IPS-11a (cell line): Measurements from ENCODE around the gene VSNL1.

Source experiments
- H3K4me3 ChIP-seq: one replicate; pipeline ENCODE4 v1.5.1; 2013; ENCODE audit warnings: low read depth, low read length, control low read depth

VSNL1 gene

GRCh38 chr2:17610521-17610920, 70.0 kb downstream of the VSNL1 start:
- no peak overlapping the region for H3K4me3 ChIP-seq

- H3K4me3 ChIP-seq: no peak overlapping the region
Observed at GRCh38 chr2:17611036-17611435, 70.5 kb downstream of the VSNL1 start.

GRCh38 chr2:17614174-17614930, 73.9 kb downstream of the VSNL1 start:
- H3K4me3 ChIP-seq: no peak overlapping the region

- no peak overlapping the region for H3K4me3 ChIP-seq
Observed at GRCh38 chr2:17615147-17615546, 74.7 kb downstream of the VSNL1 start.

GRCh38 chr2:17615728-17616351, 75.3 kb downstream of the VSNL1 start:
- no peak overlapping the region for H3K4me3 ChIP-seq

- no peak overlapping the region for H3K4me3 ChIP-seq
Observed at GRCh38 chr2:17616405-17616804, 75.9 kb downstream of the VSNL1 start.

- H3K4me3 ChIP-seq: no peak overlapping the region
Observed at GRCh38 chr2:17617516-17617915, 77.0 kb downstream of the VSNL1 start.

GRCh38 chr2:17617955-17618354, 77.5 kb downstream of the VSNL1 start:
- no peak overlapping the region for H3K4me3 ChIP-seq

GRCh38 chr2:17620280-17620679, 79.8 kb downstream of the VSNL1 start:
- H3K4me3 ChIP-seq: no peak overlapping the region

- H3K4me3 ChIP-seq: no peak overlapping the region
Observed at GRCh38 chr2:17620841-17621240, 80.3 kb downstream of the VSNL1 start.

GRCh38 chr2:17621781-17622180, 81.3 kb downstream of the VSNL1 start:
- no peak overlapping the region for H3K4me3 ChIP-seq

- no peak overlapping the region for H3K4me3 ChIP-seq
Observed at GRCh38 chr2:17625446-17625845, 85.0 kb downstream of the VSNL1 start.

GRCh38 chr2:17626986-17627385, 86.5 kb downstream of the VSNL1 start:
- no peak overlapping the region for H3K4me3 ChIP-seq

GRCh38 chr2:17627434-17627833, 86.9 kb downstream of the VSNL1 start:
- no peak overlapping the region for H3K4me3 ChIP-seq

- H3K4me3 ChIP-seq: no peak overlapping the region
Observed at GRCh38 chr2:17628349-17629261, 88.1 kb downstream of the VSNL1 start.

- H3K4me3 ChIP-seq: no peak overlapping the region
Observed at GRCh38 chr2:17630089-17630488, 89.6 kb downstream of the VSNL1 start.

GRCh38 chr2:17634997-17635396, 94.5 kb downstream of the VSNL1 start:
- H3K4me3 ChIP-seq: no peak overlapping the region

GRCh38 chr2:17636257-17636656, 95.8 kb downstream of the VSNL1 start:
- no peak overlapping the region for H3K4me3 ChIP-seq

GRCh38 chr2:17637131-17637906, 96.8 kb downstream of the VSNL1 start:
- H3K4me3 ChIP-seq: no peak overlapping the region

GRCh38 chr2:17638196-17638743, 97.8 kb downstream of the VSNL1 start:
- no peak overlapping the region for H3K4me3 ChIP-seq

GRCh38 chr2:17640406-17640805, 99.9 kb downstream of the VSNL1 start:
- no peak overlapping the region for H3K4me3 ChIP-seq
